Cardiac septum (tissue), 1 donor: ENCODE measurements around the gene ST3GAL3. TPM values are rescaled to one million over a fixed set of nuclear protein-coding genes. Genes with fewer than 3 reads are reported as not detected.

Source experiments
- DNase-seq: peaks from one replicate; pipeline ENCODE4 v3.0.0-alpha.2; 2020; ENCODE audit warnings: low spot score
- intact Hi-C: fragments of 100-400 bp; cut with DNase I; formaldehyde crosslinking; loops from one replicate; pipeline ENCODE4 v1.14.0; 2022
- microRNA-seq: library from miRNA; unstranded; fragments of <30 nt; microRNA quantifications from one replicate; pipeline ENCODE4 v1.2.0, GENCODE V29; 2020
- total RNA-seq: library from RNA; stranded (reverse); fragmentation: NEBNext Ultra II Directional; extraction: Animal tissue kit (Norgen Biotek cat#: 25700); gene quantifications from one replicate; pipeline ENCODE4 v1.2.1, GENCODE V29; 2021
- donor health status: DM: no; HTN: no; CAD: no.

Gene ST3GAL3
- total RNA-seq, 1 donor from 2014 or later, result 30.1 TPM

DNA sequence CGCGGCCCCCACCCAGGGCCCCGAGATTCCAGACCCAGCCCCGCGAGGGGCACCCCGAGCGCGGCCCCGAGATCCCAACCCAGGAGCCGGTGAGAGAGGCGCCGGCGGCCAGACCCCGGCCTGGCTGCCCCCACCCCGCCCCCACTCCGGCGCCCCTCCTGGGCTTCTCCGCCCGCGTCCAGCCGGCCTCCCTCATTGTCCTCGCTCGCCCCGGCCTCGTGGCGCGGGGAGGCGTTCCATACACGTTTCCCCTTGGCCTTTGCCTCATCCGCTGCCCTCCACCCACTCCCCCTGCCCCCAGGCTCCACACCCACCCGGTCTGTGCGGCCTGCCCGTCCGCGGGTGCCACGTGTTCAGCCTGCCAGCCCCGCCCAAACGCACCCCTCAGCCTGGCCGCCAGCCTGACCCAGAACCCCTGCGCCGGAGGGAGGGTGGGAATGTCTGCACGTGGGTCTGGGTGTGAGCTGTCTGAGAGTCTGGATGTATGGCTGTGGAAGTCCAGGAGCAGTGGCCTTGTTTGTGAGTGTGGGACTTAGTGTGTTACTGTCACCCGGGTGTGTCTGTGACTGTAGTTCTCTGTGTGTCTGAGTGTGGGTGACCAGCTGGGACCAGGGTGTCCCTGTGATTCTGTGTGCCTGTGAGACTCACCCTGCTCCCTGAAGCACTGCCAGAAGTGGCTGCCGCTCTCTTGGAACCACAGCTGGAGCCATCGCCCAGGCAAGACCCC is 272.4 kb downstream of the ST3GAL3 start:
- intact Hi-C loops, result no loop called here
- DNase-seq, result no peak

DNA sequence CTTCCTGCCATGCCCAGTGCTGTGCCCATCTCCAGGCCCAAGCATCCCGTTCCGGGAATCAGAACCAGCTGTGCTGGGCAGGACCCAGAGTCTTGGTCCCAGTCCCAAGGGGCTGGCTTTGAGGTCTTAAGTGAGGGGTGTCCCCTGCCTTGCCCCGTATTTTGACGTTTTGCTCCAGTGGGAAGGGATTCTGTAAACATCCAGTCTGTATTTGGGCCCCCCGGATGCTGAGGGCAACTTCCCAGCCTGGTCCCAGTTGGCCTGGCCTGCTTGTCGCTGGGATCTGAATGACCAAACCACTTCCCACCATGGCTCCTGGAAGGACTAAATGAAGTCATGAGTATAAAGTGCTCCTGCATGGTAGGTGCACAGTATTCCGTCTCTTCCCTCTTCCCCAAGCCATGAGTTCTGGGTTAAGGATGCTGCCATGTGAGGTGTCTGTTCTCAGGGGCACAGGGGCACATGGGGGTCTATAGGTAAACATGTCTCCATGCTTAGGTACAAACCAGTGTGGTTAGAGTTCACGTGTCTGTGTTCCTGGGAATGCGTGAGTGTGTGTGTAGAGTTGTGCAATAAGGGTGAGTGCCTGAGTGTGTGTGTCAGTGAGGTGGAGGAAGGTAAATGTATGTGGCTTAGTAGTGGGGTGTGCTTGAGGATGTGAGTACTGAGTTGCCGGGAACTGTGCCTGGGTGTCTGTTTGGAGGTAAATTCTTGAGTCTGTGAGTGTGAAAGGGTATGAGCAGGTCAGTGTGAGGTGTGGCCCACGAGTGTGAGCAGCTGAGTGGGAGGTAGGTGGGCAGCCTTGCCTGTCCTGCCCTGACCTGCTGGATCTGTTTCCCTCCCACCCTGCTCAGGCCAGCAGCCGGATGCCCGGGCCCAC is 273.2 kb downstream of the ST3GAL3 start:
- intact Hi-C loops, result no loop called here
- DNase-seq, result no peak

Small RNA genes lying within 50 kb of the gene (microRNA-seq; reads per million reads assigned to microRNA genes)
- not detected for gene MIR6079

Other genes starting within 250 kb of the ST3GAL3 start
- 9.1 TPM for gene PTPRF, start 176.7 kb upstream of the ST3GAL3 start, total RNA-seq
- 19.8 TPM for gene KDM4A, start 57.4 kb upstream of the ST3GAL3 start, total RNA-seq
- gene ARTN, start 226.3 kb downstream of the ST3GAL3 start, total RNA-seq, result 0.70 TPM
- gene IPO13, start 239.4 kb downstream of the ST3GAL3 start, total RNA-seq, result 60.6 TPM